HUES48 (cell line): ENCODE measurements around the gene MAP6.
A peak's percentile ranks its signal among the peaks of the same experiment; 100 is the strongest.
"Not testable (repeated sequence)": the region's sequence is repeated elsewhere in the genome, so short reads cannot be mapped to it uniquely, and the experiment has no call there.

Experiments used
- H3K27ac ChIP-seq: one replicate; pipeline ENCODE4 v1.7.0; 2013; ENCODE audit warnings: low read depth, low read length, inconsistent platforms
- H3K27me3 ChIP-seq: 2 replicates; pipeline ENCODE4 v1.6.1; 2013; ENCODE audit warnings: mild to moderate bottlenecking, low read length; ENCODE audit not compliant: control insufficient read depth, insufficient read depth
- H3K36me3 ChIP-seq: 2 replicates; pipeline ENCODE4 v1.6.1; 2013; ENCODE audit warnings: low read length; ENCODE audit not compliant: control insufficient read depth, insufficient read depth
- H3K4me1 ChIP-seq: 2 replicates; pipeline ENCODE4 v1.6.1; 2013; ENCODE audit warnings: mild to moderate bottlenecking, low read length; ENCODE audit not compliant: control insufficient read depth, insufficient read depth
- H3K4me3 ChIP-seq: 2 replicates; pipeline ENCODE4 v1.5.1; 2013; ENCODE audit warnings: mild to moderate bottlenecking, low read depth, low read length
- H3K9ac ChIP-seq: 2 replicates; pipeline ENCODE4 v1.6.1; 2013; ENCODE audit warnings: mild to moderate bottlenecking, low read depth, low read length, moderate library complexity
- H3K9me3 ChIP-seq: 2 replicates; pipeline ENCODE4 v1.6.1; 2013; ENCODE audit warnings: low read length; ENCODE audit not compliant: control insufficient read depth, insufficient read depth

MAP6 gene

DNA sequence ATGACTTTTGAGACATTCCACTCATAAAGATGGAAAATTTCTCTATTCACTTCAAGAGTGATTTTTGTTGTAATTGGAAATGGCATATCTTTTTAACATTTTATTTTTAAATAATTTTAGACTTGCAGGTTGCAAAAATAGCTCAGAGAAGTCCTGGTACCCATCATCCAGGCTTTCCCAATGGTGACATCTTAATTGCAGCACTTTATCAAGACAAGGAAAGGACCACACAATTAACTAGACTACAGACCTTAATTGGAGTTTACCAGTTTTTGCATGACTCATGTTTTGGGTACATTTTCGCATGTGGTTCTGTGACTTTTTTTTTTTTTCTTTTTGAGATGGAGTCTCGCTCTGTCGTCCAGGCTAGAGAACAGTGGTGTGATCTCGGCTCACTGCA lies 23.0 kb upstream of the MAP6 start:
- Histone ChIP-seq H3K36me3 (no peaks in the 10 kb centered on the region), H3K4me1 (no peaks in the 10 kb centered on the region)

GRCh38 chr11:75689863-75690609 lies 21.2 kb upstream of the MAP6 start:
- Histone ChIP-seq H3K4me3 (no peak overlapping the region), H3K36me3 (no peaks in the 10 kb centered on the region), H3K4me1 (no peaks in the 10 kb centered on the region), H3K9me3 (no peaks in the 10 kb centered on the region), H3K9ac (no peak overlapping the region), H3K27ac (no peak overlapping the region), H3K27me3 (no peaks in the 10 kb centered on the region; the same call in 1 of the 2 replicates)

More for the DNA sequence above, 23.0 kb upstream of the MAP6 start:
- H3K4me3 ChIP-seq: no peak overlapping the region
- no peak overlapping the region for H3K27ac ChIP-seq
- no peak overlapping the region for H3K9ac ChIP-seq
- H3K9me3 ChIP-seq: no peaks in the 10 kb centered on the region
- no peaks in the 10 kb centered on the region; the same call in 1 of the 2 replicates for H3K27me3 ChIP-seq

DNA sequence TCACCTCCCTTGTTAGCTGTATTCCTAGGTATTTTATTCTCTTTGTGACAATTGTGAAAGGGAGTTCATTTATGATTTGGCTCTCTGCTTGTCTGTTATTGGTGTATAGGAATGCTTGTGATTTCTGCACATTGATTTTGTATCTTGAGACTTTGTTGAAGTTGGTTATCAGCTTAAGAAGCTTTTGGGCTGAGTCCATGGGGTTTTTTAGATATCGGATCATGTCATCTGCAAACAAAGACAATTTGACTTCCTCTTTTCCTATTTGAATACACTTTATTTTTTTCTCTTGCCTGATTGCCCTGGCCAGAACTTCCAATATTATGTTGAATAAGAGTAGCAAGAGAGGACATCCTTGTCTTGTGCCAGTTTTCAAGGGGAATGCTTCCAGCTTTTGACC lies 15.0 kb upstream of the MAP6 start:
- H3K4me3 ChIP-seq, H3K4me1 ChIP-seq, H3K27ac ChIP-seq, H3K36me3 ChIP-seq, H3K27me3 ChIP-seq, H3K9me3 ChIP-seq, H3K9ac ChIP-seq: not testable (repeated sequence)

DNA sequence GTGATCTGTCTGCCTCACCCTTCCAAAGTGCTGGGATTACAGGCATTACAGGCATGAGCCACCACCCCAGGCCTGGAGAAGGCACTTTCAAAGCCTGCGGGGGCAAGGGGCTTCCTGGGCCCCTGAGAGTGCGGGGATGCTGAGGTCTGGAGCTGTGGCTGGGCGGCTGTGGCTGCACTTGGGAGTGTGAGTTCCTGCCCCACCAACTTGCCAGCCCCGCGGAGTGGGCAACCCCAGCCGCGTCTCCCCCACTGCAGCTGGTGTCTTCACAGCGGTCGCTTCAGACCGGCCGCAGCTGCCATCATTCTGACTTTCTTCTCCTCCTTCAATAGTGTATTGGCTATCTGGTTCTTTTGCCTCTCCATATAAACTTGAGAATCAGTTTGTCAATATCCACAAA lies 10.7 kb upstream of the MAP6 start:
- no peaks in the 10 kb centered on the region; the same call in 1 of the 2 replicates for H3K27me3 ChIP-seq
- no peaks in the 10 kb centered on the region for H3K4me1 ChIP-seq
- H3K9ac ChIP-seq: no peak overlapping the region
- H3K27ac ChIP-seq: no peak overlapping the region
- H3K36me3 ChIP-seq: no peaks in the 10 kb centered on the region
- no peak overlapping the region for H3K4me3 ChIP-seq
- H3K9me3 ChIP-seq: no peaks in the 10 kb centered on the region

DNA sequence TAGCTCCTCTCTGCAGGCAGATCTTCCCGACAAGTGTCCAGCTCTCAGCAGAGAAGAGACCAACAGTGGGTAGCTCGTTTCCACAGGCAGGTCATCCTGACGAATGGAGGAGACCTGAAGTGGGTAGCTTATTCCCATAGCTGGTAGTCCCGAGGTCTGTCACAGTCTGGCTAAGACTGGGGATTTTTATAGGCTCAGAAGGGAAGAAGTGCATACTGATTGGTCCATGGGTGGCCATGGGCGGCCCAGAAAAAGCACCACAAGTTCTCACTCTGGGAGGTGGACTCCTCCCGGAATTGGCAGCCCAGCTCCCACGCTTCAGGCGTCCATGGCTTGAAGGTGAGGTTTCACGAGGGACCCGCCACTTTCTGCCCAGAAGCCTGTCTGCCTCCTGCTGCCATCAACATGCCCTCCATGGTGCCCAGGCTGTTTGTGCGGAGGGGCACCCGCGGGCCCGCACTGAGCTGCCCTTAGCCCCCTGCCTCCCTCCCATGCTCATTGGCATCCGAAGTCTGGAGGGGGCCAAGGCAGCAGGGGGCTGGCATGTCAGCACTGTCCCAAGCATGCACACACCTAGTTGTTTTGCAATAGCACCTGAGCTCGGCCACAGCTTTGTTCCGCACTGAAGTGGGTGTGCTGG lies 9.9 kb upstream of the MAP6 start:
- H3K36me3 ChIP-seq: no peaks in the 10 kb centered on the region
- no peaks in the 10 kb centered on the region for H3K4me1 ChIP-seq
- peaks cover 4% of the 10 kb centered on the region; the same call in 1 of the 2 replicates for H3K9me3 ChIP-seq
- no peak overlapping the region for H3K9ac ChIP-seq
- H3K4me3 ChIP-seq: no peak overlapping the region
- H3K27ac ChIP-seq: no peak overlapping the region
- H3K27me3 ChIP-seq: no peaks in the 10 kb centered on the region; the same call in 1 of the 2 replicates

GRCh38 chr11:75677909-75678308 lies 9.1 kb upstream of the MAP6 start:
- H3K36me3 ChIP-seq: no peaks in the 10 kb centered on the region
- no peaks in the 10 kb centered on the region for H3K4me1 ChIP-seq
- H3K9me3 ChIP-seq: peaks cover 4% of the 10 kb centered on the region; the same call in 1 of the 2 replicates
- H3K9ac ChIP-seq: no peak overlapping the region
- no peaks in the 10 kb centered on the region; the same call in 1 of the 2 replicates for H3K27me3 ChIP-seq
- H3K27ac ChIP-seq: no peak overlapping the region
- no peak overlapping the region for H3K4me3 ChIP-seq

GRCh38 chr11:75677275-75677674 lies 8.4 kb upstream of the MAP6 start:
- Histone ChIP-seq H3K36me3 (no peaks in the 10 kb centered on the region), H3K27me3 (peaks cover 4% of the 10 kb centered on the region), H3K4me3 (no peak overlapping the region), H3K9me3 (peaks cover 4% of the 10 kb centered on the region; the same call in 1 of the 2 replicates), H3K4me1 (no peaks in the 10 kb centered on the region), H3K9ac (no peak overlapping the region), H3K27ac (no peak overlapping the region)

GRCh38 chr11:75673977-75674582 lies 5.2 kb upstream of the MAP6 start:
- peaks cover 4% of the 10 kb centered on the region; the same call in 1 of the 2 replicates for H3K9me3 ChIP-seq
- no peak overlapping the region for H3K9ac ChIP-seq
- no peaks in the 10 kb centered on the region for H3K36me3 ChIP-seq
- peaks cover 36% of the 10 kb centered on the region for H3K27me3 ChIP-seq
- no peak overlapping the region for H3K27ac ChIP-seq
- 0 out of 2 replicates have a peak, but pooled peaks cover under 1% of the 10 kb centered on the region for H3K4me1 ChIP-seq
- no peak overlapping the region for H3K4me3 ChIP-seq

DNA sequence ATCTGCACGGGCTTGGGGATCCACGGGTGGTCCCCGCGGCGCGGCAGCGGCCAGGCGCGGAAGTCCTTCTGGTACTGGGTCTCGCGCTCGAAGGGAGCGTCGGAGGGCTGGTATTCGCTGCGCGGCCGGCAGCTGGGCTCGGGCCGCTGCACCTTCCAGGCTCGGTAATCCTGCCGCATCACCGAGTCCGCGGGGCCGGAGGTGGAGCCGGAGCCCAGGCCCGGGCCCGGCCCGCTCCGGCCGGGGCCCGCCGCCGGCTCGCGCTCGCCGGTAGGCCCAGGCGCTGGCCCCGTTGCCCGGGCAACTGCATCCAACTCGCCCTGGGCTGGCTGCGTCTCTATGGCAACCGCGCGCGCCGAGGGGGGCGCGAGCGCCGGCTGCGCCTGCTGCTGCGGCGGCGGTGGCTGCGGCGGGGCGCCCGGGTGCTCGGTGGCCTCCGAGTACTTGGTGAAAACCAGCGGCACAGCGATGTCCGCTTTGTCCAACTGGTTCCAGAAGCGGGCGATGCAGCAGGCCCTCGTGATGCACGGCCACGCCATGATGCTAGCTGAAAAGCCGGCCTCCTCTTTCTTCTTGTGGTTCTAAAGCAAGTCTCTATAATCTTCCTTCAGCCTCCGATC lies 897 bp downstream of the MAP6 start:
- peak overlapping the region; percentile 65 for H3K4me3 ChIP-seq
- no peak overlapping the region for H3K27ac ChIP-seq
- H3K4me1 ChIP-seq: peaks cover 31% of the 10 kb centered on the region
- peaks cover 86% of the 10 kb centered on the region for H3K27me3 ChIP-seq
- no peak overlapping the region for H3K9ac ChIP-seq
- no peaks in the 10 kb centered on the region for H3K9me3 ChIP-seq
- no peaks in the 10 kb centered on the region for H3K36me3 ChIP-seq

GRCh38 chr11:75667255-75667830 lies 1.5 kb downstream of the MAP6 start:
- Histone ChIP-seq H3K27me3 (peaks cover 83% of the 10 kb centered on the region), H3K4me3 (peak overlapping the region; percentile 65)

More at GRCh38 chr11:75667255-75667830, 1.5 kb downstream of the MAP6 start:
- H3K27ac ChIP-seq: no peak overlapping the region
- H3K9ac ChIP-seq: no peak overlapping the region; the same call in 1 of the 2 replicates
- H3K9me3 ChIP-seq: no peaks in the 10 kb centered on the region
- H3K4me1 ChIP-seq: peaks cover 36% of the 10 kb centered on the region
- H3K36me3 ChIP-seq: no peaks in the 10 kb centered on the region
